Measurements from ENCODE around the gene IDH1.
"Not testable (repeated sequence)": the region's sequence is repeated elsewhere in the genome, so short reads cannot be mapped to it uniquely, and the experiment has no call there.

The IDH1 gene

DNA sequence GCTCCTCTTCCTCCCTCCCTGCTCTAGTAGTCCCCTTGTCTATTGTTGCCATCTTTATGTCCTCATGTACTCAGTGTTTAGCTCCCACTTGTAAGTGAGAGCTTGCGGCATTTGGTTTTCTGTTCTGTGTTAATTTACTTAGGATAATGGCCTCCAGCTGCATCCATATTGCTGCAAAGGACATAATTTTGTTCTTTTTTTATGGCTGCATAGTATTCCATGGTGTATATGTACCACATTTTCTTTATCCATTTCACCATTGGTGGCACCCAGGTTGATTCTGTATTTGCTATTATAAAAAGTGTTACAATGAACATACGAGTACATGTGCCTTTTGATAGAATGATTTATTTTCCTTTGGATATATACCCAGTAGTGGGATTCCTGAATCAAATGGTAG is 23.7 kb upstream of the IDH1 start:
- Histone ChIP-seq H3K4me3 (ENCODE audit: low read depth, low read length) (no peak overlapping the region), H3K9ac (ENCODE audit: low read depth, low read length) (no peak overlapping the region), H3K27me3 (ENCODE audit: control insufficient read depth, insufficient read depth, low read length) (no peaks in the 10 kb centered on the region), H3K9me3 (ENCODE audit: control insufficient read depth, insufficient read depth, low read length) (no peaks in the 10 kb centered on the region), H3K4me1 (ENCODE audit: control insufficient read depth, insufficient read depth, low read length) (no peaks in the 10 kb centered on the region), H3K27ac (ENCODE audit: low read depth, low read length) (no peak overlapping the region), H3K36me3 (ENCODE audit: control insufficient read depth, insufficient read depth, low read length) (peaks cover 100% of the 10 kb centered on the region)

DNA sequence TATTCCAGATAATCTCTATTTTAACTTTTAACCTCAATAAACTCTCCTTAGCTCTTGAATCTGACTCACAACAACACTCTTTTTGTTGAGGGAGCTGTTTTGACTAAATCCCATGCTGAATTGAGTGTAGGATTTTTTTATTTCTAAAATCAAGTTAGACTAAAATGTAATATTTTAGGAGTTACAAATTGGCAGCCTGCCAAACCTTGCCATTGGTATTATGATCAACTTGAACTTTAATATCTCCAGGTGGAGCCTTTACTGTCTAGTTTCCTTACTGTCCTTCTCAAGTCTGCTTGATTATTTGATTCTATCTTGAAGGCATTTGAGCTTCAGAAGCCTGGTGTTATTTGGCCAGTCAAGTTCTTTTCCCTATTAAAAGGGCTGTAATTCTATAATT is 19.9 kb upstream of the IDH1 start:
- H3K27ac ChIP-seq (ENCODE audit: low read depth, low read length), result no peak overlapping the region
- H3K4me3 ChIP-seq (ENCODE audit: low read depth, low read length), result no peak overlapping the region
- no peaks in the 10 kb centered on the region for H3K9me3 ChIP-seq (ENCODE audit: control insufficient read depth, insufficient read depth, low read length)
- no peaks in the 10 kb centered on the region for H3K27me3 ChIP-seq (ENCODE audit: control insufficient read depth, insufficient read depth, low read length)
- H3K36me3 ChIP-seq (ENCODE audit: control insufficient read depth, insufficient read depth, low read length), result peaks cover 86% of the 10 kb centered on the region
- H3K9ac ChIP-seq (ENCODE audit: low read depth, low read length), result no peak overlapping the region
- H3K4me1 ChIP-seq (ENCODE audit: control insufficient read depth, insufficient read depth, low read length), result no peaks in the 10 kb centered on the region

GRCh38 chr2:208269091-208269490 is 14.2 kb upstream of the IDH1 start:
- Histone ChIP-seq H3K4me1 (ENCODE audit: control insufficient read depth, insufficient read depth, low read length) (peaks cover 13% of the 10 kb centered on the region), H3K9ac (ENCODE audit: low read depth, low read length) (no peak overlapping the region), H3K27ac (ENCODE audit: low read depth, low read length) (no peak overlapping the region), H3K4me3 (ENCODE audit: low read depth, low read length) (no peak overlapping the region), H3K36me3 (ENCODE audit: control insufficient read depth, insufficient read depth, low read length) (peaks cover 31% of the 10 kb centered on the region), H3K27me3 (ENCODE audit: control insufficient read depth, insufficient read depth, low read length) (no peaks in the 10 kb centered on the region), H3K9me3 (ENCODE audit: control insufficient read depth, insufficient read depth, low read length) (no peaks in the 10 kb centered on the region)

DNA sequence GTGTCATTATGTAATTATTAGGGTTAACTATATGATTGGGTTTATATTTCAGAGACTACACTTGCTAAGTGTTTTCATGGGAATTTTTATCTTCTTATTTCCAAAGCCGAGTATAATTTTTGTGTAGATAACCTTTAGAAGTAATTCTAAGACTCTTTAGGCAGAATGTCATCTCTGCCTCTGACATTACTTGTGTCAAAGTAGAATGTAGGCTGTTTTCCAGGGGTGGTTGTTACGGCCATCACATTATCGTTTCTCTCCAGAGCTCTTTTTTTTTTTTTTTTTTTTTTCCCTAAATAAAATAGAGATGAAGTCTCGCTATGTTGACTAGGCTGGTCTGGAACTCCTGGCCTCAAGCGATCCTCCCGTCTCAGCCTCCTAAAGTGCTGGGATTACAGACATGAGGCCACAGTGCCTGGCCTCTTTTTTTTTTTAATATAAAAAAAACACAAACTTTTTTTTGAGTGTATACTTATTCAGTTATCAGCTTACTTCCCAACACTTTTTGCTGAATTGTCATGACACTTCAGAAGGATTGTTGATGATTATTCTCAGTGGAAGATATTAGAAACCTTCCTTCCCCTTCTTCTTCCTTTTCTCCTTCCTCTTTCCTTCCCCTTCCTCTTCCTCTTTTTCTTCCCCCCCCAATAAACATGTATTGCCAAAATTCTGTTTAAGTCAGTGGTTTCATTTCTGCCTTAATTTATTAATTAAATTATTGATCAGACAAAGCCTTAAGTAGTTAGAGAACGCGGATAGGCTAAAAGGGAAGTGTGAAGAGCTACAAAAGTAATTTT is 13.5 kb upstream of the IDH1 start:
- 0 out of 2 replicates have a peak overlapping the region, but pooled peaks have one; percentile 75 for H3K4me3 ChIP-seq (ENCODE audit: low read depth, low read length)
- H3K36me3 ChIP-seq (ENCODE audit: control insufficient read depth, insufficient read depth, low read length), result peaks cover 24% of the 10 kb centered on the region
- H3K27ac ChIP-seq (ENCODE audit: low read depth, low read length), result no peak overlapping the region

DNA sequence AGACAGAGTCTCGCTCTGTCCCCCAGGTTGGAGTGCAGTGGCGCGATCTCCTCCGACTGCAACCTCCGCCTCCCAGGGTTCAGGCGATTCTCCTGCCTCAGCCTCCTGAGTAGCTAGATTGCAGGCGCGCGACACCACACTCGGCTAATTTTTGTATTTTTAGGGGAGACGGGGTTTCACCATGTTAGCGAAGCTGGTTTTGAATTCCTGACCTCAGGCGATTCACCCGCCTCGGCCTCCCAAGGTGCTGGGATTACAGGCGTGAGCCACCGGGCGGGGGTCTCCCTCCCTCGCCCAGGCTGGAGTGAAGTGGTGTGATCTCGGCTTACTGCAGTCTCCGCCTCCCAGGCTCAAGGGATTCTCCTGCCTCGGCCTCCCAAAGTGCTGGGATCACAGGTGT is 12.7 kb upstream of the IDH1 start:
- Histone ChIP-seq H3K4me3 (ENCODE audit: low read depth, low read length) (peak overlapping the region; percentile 75), H3K4me1 (ENCODE audit: control insufficient read depth, insufficient read depth, low read length) (peaks cover 13% of the 10 kb centered on the region), H3K36me3 (ENCODE audit: control insufficient read depth, insufficient read depth, low read length) (peaks cover 16% of the 10 kb centered on the region)
- not testable (repeated sequence) for H3K9ac ChIP-seq (ENCODE audit: low read depth, low read length); H3K27me3 ChIP-seq (ENCODE audit: control insufficient read depth, insufficient read depth, low read length); H3K9me3 ChIP-seq (ENCODE audit: control insufficient read depth, insufficient read depth, low read length); H3K27ac ChIP-seq (ENCODE audit: low read depth, low read length)

More for the DNA sequence above, 13.5 kb upstream of the IDH1 start:
- Histone ChIP-seq H3K9ac (ENCODE audit: low read depth, low read length) (no peak overlapping the region), H3K4me1 (ENCODE audit: control insufficient read depth, insufficient read depth, low read length) (peaks cover 13% of the 10 kb centered on the region), H3K27me3 (ENCODE audit: control insufficient read depth, insufficient read depth, low read length) (no peaks in the 10 kb centered on the region), H3K9me3 (ENCODE audit: control insufficient read depth, insufficient read depth, low read length) (no peaks in the 10 kb centered on the region)

DNA sequence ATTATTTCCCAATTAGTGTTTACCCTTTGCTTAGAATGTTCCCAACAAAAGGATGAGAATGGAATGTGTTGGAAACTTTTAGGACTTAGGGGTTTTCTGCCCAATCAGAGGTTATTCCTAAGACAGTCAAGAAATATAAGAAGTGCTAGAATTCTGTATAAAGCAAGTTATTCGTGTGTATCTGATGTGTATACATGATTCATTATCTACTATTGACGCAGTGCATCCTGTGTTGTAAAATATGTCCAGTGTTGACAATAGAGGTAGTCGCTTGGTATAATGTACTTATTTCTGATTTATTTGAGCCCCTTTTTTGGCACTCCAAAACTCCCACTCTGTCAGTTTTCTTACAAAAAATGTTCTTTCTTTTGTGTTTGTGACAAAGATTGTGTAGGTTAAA is 12.1 kb upstream of the IDH1 start:
- H3K9ac ChIP-seq (ENCODE audit: low read depth, low read length), result peak overlapping the region; percentile 57; the same call in 1 of the 2 replicates
- H3K27ac ChIP-seq (ENCODE audit: low read depth, low read length), result peak overlapping the region; percentile 92
- H3K9me3 ChIP-seq (ENCODE audit: control insufficient read depth, insufficient read depth, low read length), result no peaks in the 10 kb centered on the region
- no peaks in the 10 kb centered on the region for H3K27me3 ChIP-seq (ENCODE audit: control insufficient read depth, insufficient read depth, low read length)
- peaks cover 13% of the 10 kb centered on the region for H3K4me1 ChIP-seq (ENCODE audit: control insufficient read depth, insufficient read depth, low read length)
- peaks cover 11% of the 10 kb centered on the region for H3K36me3 ChIP-seq (ENCODE audit: control insufficient read depth, insufficient read depth, low read length)
- peak overlapping the region; percentile 75 for H3K4me3 ChIP-seq (ENCODE audit: low read depth, low read length)

GRCh38 chr2:208266553-208266893 is 11.7 kb upstream of the IDH1 start:
- Histone ChIP-seq H3K9me3 (ENCODE audit: control insufficient read depth, insufficient read depth, low read length) (no peaks in the 10 kb centered on the region), H3K27me3 (ENCODE audit: control insufficient read depth, insufficient read depth, low read length) (no peaks in the 10 kb centered on the region), H3K4me3 (ENCODE audit: low read depth, low read length) (peak overlapping the region; percentile 75), H3K27ac (ENCODE audit: low read depth, low read length) (peak overlapping the region; percentile 92), H3K36me3 (ENCODE audit: control insufficient read depth, insufficient read depth, low read length) (peaks cover 8% of the 10 kb centered on the region), H3K9ac (ENCODE audit: low read depth, low read length) (peak overlapping the region; percentile 57), H3K4me1 (ENCODE audit: control insufficient read depth, insufficient read depth, low read length) (peaks cover 13% of the 10 kb centered on the region)

DNA sequence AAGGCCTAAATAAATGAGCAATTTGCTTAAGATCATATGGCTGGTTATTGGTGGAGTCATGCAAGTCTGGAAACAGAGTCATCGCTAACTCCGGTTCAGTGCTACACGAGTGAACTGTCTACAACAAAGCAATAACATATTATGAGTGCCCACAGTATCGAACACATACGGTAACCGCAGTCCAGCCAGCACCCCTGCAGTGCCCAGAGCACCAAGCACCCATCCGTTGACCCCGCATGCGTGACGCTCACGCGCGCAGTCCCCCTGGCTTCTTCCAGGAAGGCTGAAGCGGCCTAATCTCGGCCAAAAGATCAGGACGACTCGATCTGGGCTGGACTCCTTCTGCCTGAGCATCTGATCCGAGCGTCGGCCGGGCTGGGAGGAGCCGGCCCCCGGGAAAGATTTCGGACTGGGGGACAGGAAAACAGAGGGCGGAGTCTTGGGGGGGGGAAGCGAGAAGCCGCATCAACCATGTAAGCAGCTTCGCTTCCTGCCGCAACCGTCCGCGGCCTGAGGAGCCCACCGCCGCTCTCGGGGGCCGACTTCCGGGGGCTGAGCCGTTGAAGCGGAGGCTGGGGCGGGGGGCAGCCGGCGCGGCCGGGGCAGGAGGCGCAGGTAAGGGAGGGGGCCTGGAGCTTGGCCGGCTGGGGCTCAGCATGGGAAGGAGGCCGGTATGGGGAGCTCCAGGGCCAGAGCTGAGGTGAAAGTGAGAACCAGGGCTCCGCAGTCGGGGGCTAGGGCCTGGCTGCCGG is 11.1 kb upstream of the IDH1 start, which contains the start of gene PIKFYVE:
TSS of gene PIKFYVE (plus strand) at position 455 of the 752 bp plus-strand sequence. CDS start 5,265 bp downstream, outside the sequence.
- Histone ChIP-seq H3K9me3 (ENCODE audit: control insufficient read depth, insufficient read depth, low read length) (no peaks in the 10 kb centered on the region), H3K27ac (ENCODE audit: low read depth, low read length) (peak within 1 kb of the TSS; percentile 92), H3K9ac (ENCODE audit: low read depth, low read length) (peak within 1 kb of the TSS; percentile 62), H3K27me3 (ENCODE audit: control insufficient read depth, insufficient read depth, low read length) (no peaks in the 10 kb centered on the region), H3K4me1 (ENCODE audit: control insufficient read depth, insufficient read depth, low read length) (peaks cover 13% of the 10 kb centered on the region), H3K36me3 (ENCODE audit: control insufficient read depth, insufficient read depth, low read length) (0 out of 2 replicates have a peak, but pooled peaks cover 2% of the 10 kb centered on the region), H3K4me3 (ENCODE audit: low read depth, low read length) (peak within 1 kb of the TSS; percentile 75)

DNA sequence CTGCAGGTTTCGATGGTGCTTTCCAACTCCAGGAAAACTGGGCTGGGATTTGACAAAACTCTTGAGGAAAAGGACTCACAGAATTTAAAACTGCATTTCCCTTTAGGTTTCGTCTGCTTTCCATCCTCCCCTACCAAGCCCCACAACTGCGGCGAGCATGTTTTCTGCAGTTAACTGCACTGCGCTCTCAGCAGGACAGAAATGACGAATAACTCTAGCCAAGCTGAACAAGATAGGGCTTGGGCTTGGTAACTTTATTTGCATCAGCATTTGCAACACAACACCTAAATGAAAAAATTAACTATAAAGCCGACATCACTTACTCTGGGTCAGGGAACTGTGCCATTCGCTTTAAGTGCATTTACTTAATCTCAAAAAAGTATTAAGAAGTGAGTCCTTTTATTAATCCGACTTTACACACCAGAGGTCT is 10.5 kb upstream of the IDH1 start:
- peaks cover 13% of the 10 kb centered on the region for H3K4me1 ChIP-seq (ENCODE audit: control insufficient read depth, insufficient read depth, low read length)
- no peaks in the 10 kb centered on the region for H3K9me3 ChIP-seq (ENCODE audit: control insufficient read depth, insufficient read depth, low read length)
- peak overlapping the region; percentile 62 for H3K9ac ChIP-seq (ENCODE audit: low read depth, low read length)
- no peaks in the 10 kb centered on the region for H3K27me3 ChIP-seq (ENCODE audit: control insufficient read depth, insufficient read depth, low read length)
- 0 out of 2 replicates have a peak, but pooled peaks cover 2% of the 10 kb centered on the region for H3K36me3 ChIP-seq (ENCODE audit: control insufficient read depth, insufficient read depth, low read length)
- peak overlapping the region; percentile 75 for H3K4me3 ChIP-seq (ENCODE audit: low read depth, low read length)
- peak overlapping the region; percentile 92 for H3K27ac ChIP-seq (ENCODE audit: low read depth, low read length)

DNA sequence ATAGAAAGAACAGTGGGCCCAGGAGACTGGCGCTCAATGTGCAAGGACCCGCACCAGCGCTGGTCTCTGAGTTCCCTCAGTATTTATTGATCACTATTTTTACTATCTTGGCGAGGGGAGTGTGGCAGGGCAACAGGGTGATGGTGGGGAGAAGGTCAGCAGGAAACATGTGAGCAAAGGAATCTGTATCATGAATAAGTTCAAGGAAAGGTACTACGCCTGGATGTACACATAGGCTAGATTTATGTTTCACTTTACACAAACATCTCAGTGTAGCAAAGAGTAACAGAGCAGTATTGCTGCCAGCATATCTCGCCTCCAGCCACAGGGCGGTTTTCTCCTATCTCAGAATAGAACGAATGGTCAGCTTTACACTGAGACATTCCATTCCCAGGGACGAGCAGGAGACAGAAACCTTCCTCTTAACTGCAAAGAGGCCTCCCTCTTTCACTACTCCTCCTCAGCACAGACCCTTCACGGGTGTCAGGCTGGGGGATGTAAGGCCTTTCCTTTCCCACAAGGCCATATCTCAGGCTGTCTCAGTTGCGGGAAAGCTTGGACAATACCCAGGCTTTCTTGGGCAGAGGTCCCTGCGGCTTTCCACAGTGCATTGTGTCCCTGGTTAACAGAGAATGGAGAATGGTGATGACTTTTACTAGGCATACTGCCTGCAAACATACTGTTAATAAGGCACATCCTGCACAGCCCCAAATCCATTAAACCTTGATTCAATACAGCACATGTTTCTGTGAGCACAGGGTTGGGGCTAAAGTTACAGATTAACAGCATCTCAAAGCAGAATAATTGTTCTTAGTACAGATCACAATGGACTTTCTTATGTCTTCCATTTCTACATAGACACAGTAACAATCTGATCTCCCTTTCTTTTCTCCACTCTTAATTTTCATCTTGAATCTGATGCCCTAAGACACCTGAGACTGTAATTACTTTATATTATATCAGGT is 2.3 kb upstream of the IDH1 start:
- H3K27me3 ChIP-seq (ENCODE audit: control insufficient read depth, insufficient read depth, low read length); H3K4me3 ChIP-seq (ENCODE audit: low read depth, low read length); H3K9me3 ChIP-seq (ENCODE audit: control insufficient read depth, insufficient read depth, low read length); H3K27ac ChIP-seq (ENCODE audit: low read depth, low read length); H3K9ac ChIP-seq (ENCODE audit: low read depth, low read length): not testable (repeated sequence)
- Histone ChIP-seq H3K4me1 (ENCODE audit: control insufficient read depth, insufficient read depth, low read length) (peaks cover 14% of the 10 kb centered on the region; the same call in 1 of the 2 replicates), H3K36me3 (ENCODE audit: control insufficient read depth, insufficient read depth, low read length) (peaks cover 18% of the 10 kb centered on the region)

Data from HUES48 (cell line).